Body of pancreas (tissue), 4 donors: Measurements from ENCODE around the gene GRAMD4.
A peak's percentile ranks its signal among the peaks of the same experiment; 100 is the strongest.

Experiments used
- POLR2A ChIP-seq, 3 donors: fragments of 450-650 bp; IDR thresholded peaks; one replicate each; pipeline ENCODE4 v1.6.1; 2016; ENCODE audit warnings: antibody characterized with exemption in 3 of 3, mild to moderate bottlenecking in 2 of 3
- TF ChIP-seq, protein P1 (sequence below), 7 experiments: fragments of 450-650 bp in 4 of 7; fragments of 200-600 bp in 3 of 7; sonication (generic) in 3 of 7; IDR thresholded peaks; one replicate each; pipeline ENCODE4 v1.5.1; 2016 to 2019; ENCODE audit warnings: antibody characterized with exemption in 7 of 7

DNA sequence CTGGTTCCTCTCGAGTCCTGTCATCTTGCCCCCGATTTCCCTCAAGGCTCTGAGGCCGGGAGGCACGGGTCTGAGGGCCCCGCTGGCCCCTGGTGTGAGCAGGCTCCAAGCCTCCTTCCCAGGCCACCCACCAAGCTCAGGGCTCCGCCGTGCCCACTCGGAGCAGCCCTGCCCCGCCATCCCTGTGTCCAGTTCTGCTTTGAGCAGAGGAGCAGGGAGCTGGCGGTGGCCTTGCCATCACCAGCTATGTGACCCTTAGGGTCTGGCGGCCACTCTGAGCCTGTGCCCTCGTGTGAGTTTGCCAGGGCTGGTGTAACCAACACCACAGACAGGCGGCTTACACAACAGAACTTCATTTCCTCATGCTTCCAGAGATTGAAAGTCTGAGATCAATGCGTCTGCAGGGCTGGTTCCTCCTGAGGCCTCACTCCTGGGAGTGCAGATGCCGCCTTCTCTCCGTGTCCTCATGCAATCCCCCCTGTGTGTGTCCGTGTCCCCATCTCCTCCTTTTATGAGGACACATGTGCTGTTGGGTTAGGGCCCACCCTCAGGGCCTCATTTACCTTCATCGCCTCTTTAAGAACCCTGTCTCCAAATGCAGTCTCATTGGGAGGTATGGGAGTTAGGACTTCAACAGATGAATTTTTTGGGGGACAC, 46.3 kb upstream of the GRAMD4 start:
- TF ChIP-seq, protein P1, sequence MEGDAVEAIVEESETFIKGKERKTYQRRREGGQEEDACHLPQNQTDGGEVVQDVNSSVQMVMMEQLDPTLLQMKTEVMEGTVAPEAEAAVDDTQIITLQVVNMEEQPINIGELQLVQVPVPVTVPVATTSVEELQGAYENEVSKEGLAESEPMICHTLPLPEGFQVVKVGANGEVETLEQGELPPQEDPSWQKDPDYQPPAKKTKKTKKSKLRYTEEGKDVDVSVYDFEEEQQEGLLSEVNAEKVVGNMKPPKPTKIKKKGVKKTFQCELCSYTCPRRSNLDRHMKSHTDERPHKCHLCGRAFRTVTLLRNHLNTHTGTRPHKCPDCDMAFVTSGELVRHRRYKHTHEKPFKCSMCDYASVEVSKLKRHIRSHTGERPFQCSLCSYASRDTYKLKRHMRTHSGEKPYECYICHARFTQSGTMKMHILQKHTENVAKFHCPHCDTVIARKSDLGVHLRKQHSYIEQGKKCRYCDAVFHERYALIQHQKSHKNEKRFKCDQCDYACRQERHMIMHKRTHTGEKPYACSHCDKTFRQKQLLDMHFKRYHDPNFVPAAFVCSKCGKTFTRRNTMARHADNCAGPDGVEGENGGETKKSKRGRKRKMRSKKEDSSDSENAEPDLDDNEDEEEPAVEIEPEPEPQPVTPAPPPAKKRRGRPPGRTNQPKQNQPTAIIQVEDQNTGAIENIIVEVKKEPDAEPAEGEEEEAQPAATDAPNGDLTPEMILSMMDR (IDR thresholded peaks at IDR 0.05) = peak in 1 of 7 experiments; percentile 3
- TF ChIP-seq POLR2A (IDR thresholded peaks at IDR 0.05) = no peak
